ENCODE results near the gene VWA3B.
"Not testable (repeated sequence)": the region's sequence is repeated elsewhere in the genome, so short reads cannot be mapped to it uniquely, and the experiment has no call there.

VWA3B gene

DNA sequence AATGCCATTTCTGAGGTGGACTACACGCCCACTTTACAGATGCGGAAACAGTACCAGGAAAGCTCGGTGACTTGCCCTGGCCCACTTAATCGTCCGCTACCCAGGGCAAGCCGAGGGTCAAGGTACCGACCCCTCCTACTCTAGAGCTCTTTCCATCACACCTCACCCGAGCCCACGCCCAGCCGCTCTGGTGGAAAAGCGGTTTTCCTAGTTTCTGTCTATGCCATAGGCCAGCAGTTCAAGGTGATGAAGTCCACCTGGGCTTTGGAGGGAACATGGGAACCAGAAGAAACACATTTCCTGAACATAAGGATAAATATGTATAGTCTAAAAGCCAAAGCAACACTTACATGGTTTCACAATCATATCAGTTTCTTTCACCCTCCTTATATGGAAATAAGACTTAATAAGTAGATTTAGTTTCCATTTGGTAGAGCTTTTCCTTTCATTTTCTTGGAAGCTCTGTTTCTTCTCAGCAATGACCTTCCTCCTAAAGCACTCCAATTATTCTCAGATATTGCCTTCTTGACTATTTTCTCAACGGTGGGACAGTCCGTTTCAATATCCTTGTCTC lies 567 bp downstream of the VWA3B start:
- DNase-seq = no peak

DNA sequence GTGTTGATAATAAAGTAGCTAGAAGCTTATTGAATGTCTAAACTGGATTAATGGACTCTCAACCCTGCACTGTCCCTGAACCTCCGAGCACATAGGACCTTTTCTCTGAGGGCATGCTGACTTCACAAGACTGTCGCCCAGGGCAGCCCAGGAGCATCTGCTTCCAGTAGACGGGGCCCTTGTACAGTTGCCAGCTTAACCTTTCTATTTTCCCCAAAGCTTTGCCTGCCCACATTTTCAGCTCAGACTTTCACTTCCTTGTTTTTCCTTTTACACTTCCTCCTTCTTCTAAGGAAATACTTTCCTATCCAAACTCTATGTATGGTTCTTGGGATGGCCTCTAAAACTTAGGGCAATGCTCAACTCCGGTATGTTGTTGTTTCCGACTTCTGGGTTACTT lies 1.3 kb downstream of the VWA3B start:
- DNase-seq = no peak

DNA sequence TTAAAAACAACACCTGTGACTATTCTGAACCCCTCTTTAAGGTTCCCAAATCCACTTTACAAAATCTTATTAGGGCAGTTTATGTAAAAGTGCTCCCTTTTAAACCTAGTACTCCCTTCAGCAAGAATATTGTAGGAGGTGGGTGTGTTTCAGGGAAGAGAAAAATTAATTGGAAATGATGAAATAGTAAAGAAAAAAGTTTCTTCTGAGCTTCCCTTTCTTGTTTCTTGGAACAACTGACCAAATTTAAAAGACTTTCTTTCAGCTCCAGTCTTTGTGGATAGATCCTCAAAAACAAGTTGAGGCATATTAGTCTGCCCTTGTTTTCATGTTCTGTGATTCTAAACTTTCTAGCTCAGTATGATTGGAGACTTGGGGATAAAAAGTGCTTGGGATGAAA lies 3.0 kb downstream of the VWA3B start:
- DNase-seq = no peak

DNA sequence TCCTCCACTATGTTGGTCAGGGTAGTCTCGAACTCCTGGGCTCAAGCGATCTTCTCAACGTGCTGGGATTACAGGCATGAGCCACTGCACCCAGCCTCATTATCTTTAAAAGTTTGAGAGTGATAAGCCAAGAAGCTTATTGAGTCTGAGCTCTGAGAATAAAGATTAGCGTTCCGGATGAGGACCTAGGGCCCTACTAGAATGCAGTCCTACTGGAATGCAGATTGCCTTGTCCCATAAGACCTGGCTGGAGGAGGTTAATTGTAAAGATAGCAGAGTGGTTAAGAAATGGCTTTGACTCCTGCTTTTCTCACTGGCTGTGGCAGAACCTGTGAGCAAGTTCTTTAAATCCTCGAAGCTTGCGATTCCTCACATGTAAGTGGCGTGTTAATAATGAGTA lies 4.0 kb downstream of the VWA3B start:
- DNase-seq = no peak

DNA sequence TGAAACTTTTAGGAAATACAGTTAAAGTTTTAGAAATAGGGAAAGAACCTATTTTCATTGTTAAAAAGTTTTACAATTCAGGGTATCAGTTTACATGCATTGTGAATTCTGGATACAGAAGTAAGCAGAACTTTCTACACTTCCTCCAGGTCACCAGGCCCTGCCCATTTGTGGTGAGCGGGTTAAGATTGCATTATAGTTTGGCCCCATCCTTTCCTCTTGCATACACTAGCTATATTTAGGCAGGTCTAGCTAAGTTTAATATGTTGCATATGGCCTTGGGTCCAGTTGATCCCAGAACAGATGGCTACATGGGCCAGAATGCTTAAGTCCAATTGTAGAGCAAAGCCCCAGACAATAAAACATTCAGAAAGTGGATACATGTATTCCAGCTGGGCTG lies 4.8 kb downstream of the VWA3B start:
- DNase-seq = no peak

DNA sequence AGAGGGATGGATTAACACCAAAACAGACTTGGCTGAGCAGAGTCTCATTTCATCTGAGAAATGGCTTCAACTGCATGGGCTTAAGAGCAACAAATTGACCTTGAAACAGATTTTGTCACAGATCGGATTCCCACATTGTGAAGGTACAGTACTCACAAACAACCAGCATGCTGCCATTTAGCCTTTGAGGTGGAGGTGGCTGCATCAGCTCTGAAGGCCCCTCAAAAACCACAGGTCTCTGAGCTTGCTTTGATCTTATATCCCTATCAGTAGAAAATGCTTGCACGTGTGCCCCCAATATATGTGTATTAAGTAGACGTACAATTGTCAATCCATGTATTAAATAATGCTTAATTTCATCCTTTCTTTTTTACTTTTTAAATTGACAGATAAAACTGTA lies 6.2 kb downstream of the VWA3B start:
- no peak for DNase-seq

DNA sequence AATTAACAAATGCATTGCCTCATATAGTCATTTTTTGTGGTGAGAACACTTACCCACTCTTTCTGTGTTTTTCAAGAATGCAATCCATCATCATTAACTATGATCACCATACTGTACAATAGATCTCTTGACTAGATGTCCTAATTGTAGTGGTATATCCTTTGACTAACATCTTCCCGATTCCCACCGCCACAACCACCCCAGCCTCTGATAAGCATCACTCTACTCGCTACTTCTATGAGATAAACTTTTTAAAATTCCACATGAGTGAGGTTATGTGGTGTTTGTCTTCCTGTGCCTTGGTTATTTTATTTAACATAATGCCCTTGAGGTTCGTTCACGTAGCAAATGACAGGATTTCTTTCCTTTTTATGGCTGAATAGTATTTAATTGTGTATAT lies 6.6 kb downstream of the VWA3B start:
- no peak for DNase-seq

DNA sequence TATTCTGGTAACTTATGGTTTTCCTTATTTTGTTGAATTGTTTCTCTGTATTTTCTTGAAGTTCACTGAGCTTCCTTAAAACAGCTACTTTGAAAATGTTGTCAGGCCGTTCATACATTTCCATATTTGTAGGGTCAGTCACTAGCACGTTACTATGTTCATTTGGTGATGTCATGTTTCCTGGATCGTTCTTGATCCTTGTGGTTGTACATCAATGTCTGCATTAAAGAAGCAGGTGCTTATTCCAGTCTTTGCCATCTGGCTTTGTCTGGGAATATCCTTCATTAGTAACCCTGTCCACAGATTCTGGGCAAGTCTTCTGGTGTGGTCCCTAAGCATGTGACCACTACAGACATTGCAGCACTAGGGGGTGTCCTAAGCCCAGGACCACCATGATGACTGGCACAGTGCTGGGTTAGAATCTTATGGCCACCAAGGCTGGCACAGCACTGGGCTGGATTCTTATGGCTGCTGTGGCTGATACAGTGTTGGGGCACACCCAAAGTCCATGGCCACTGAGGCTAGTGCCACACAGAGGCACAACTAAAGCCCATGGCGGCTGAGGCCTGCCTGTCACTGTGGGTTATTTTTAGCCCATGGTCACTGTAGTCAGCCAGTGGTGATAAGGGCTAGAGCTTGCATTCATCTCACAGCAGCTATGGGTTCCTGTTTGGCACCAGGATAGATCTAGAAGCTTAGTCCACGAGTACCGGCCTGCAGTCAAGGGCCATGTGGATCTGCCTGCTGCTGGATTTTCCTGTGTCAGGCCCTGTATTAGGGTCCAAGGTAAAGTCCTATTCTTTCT lies 13.2 kb downstream of the VWA3B start:
- peak; percentile 32 for DNase-seq

DNA sequence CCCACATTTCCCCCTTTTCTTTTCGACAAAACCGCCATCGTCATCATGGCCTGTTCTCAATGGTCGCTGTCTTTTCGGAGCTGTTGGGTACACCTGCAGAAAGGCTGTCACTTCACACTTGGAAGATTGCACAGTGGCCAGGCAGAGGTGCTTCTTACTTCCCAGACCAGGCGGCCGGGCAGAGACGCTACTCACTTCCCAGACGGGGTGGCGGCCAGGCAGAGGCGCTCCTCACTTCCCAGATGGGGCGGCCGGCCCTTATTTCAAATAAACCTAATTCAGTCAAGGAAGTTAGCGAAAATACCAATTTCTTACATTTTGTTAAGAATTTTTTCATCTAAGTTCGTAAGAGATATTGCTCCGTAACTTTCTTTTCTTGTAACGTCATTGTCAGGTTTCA lies 15.3 kb downstream of the VWA3B start:
- not testable (repeated sequence) for DNase-seq

DNA sequence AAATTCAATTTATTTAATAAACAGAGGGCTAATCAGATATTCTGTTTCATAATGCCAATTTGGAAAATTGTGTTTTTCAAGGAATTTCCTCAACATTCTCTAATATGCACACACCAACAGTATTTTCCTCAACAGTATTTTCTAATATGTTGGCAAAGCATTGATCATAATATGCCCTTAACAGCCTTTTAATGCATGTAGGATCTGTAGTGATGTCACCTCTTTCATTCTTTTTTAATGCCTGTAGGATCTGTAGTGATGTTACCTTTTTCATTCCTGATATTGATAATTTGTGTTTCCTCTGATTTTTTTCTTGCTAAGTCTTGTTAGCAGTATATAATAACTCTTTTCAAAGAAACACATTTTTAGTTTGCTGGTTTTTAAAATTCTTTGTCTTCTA lies 15.9 kb downstream of the VWA3B start:
- DNase-seq = no peak

DNA sequence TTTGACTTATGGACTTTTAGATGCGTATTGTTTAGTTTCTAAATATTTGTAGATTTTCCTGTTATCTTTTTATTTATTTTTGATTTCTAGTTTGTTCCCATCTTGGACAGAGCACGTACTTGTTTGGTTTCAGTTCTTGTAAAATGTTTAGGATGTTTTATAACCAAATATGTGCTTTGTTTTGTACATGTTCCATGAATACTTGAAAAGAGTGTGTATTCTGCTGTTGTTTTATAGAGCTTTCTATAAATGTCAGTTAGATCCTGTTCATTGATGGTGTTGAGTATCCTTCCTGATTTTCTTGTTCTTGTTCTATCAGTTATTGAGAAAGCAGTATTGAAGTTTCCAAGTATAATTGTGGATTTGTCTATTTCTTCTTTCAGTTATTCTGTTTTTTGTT lies 21.1 kb downstream of the VWA3B start:
- no peak for DNase-seq

DNA sequence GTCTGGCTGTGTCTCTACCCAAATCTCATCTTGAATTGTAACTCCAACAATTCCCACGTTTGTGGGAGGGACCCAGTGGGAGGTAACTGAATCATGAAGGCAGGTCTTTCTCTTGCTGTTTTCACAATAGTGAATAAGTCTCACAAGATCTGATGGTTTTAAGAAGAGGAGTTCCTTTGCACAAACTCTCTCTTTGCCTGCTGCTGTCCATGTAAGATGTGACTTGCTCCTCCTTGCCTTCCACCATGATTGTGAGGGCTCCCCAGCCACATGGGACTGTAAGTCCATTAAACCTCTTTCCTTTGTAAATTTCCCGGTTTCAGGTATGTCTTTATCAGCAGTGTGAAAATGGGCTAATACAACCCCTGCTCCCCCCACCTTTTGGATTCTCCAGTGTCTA lies 23.8 kb downstream of the VWA3B start:
- DNase-seq = no peak

DNA sequence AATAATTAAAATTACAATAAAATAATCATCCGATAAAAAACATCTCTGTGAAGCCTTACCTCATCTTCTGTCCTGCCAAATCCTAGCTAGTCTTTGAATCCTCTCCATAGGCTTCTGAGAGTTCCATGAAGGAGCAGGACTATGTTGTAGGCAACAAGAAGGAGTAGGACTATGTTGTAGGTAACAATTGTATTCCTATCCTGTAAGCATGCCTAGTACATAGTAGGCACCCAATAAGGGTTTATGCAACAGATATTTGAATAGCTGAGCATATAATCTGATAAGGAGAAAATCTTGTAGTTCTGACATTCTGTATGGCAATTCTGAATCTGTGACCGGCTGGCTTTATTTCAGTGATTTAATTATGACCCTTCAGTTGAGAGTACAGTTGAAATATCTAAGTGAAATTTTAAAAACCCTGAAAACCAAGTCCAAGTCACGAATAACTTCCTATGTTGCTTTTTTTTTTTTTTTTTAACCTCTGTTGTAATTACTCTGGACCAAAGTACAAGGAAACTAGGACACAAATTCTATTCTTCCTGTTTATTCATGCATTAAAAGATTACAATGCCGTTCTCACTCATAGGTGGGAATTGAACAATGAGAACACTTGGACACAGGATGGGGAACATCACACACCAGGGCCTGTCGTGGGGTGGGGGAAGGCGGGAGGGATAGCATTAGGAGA lies 27.8 kb downstream of the VWA3B start:
- DNase-seq = no peak

DNA sequence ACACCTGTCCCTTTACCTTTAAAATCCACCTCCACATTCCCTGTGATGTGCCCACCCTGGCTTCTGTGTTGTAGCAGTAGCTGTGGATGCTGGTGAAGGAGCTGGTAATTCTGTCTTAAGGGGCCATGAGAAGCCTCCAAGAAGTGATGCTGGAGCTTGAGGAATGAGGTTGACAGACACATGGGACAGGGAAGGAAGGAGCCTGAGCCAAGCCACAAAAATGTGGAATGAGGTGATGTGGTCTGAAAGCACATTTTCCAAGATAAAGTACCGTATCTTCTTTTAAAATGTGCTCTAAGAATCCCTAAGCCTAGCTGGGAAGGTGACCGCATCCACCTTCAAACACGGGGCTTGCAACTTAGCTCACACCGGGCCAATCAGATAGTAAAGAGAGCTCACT lies 31.2 kb downstream of the VWA3B start:
- peak; percentile 26 for DNase-seq

DNA sequence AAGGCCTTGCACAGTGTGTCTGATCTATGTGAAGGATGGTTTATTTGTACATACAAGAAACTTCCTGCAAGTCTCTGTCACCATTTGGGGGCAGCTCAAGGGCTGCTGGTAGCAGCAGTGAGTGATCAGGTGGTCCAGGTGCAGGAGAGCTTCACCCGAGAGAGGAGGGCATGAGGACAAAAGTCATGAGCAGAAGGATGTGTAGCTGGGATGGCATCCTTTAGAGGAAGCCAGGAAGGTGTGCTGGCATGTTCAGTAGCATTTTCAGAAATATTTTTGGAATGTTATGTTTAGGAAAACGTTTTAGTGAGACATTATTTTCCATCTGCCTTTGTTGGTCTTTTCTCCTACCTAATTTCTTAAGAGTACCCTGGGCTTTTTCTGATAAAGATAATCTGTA lies 31.9 kb downstream of the VWA3B start:
- no peak for DNase-seq

DNA sequence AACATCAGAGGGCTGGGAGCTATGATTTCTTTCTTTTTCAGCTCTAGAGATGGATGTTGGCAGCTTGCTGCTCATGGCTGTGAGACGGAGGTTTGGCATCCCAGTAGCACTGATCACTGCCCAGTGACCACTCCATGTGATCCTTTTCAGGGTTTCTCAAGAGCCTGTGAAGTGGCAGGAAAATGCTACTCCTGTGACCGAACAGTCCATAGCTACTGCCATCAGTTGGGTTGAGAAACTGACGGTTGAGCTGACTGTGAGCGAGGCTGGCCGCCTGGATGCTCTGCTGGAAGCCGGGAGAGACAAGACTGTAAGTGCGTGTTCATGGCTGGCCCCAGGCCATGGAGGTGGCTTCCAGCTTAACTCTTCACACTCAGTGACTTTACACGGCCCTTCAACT lies 34.2 kb downstream of the VWA3B start:
- no peak for DNase-seq

DNA sequence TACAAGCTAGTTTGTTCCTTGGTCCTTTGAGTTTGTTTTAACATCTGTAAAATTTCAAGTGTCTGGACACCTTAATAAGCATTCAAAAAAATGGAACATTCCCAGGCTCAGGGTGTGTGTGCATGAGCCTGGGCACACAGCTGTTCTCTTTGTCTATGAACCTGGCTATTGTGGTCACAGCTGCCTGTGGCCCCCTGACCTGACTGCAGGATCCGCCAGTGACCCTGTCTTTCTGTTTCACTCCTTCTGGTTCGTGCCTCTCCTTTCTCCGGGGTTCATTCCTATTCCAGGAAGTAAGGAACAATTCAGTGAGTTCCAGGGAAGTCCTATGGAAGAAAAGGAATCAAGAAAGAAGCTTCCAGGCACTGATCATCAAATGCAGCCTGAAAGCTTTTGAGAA lies 35.6 kb downstream of the VWA3B start:
- DNase-seq = no peak

DNA sequence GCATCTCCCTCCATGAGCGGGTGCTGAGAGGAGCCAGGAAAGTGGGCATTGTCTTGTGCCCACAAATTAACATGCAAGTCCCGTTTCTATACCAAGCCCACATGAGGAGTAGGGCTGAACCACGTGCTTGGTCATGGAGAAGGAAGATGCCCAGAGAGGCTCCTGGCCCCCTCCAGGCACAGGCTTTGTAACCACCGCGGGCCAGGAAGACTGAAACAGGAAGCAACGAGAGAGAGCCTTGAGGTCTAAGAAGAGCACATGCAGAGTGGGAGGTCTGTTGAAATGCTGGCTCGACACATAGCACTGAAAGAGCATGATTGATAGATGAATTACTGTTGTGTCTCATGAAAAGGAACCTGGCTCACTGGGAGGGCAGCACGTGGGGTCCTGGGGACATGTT lies 36.3 kb downstream of the VWA3B start:
- no peak for DNase-seq

DNA sequence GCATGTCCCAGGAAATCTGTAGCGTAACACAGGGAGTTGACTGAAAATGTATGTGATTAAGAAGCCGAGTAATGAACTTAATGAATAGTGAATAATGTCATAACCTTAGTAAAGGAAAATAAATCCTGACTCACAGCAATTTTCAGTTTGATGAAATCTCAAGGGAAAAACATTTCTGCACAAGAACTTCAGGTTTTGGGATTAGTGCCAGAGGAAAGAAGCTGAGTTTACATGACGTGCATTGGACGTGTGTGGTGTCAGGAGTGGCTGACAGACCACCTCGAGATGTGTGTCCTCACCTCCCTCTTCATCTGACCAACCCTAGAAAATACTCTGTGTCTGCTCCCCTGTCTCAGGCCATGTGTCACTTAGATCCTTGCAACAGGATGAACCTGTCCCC lies 39.1 kb downstream of the VWA3B start:
- DNase-seq = no peak

DNA sequence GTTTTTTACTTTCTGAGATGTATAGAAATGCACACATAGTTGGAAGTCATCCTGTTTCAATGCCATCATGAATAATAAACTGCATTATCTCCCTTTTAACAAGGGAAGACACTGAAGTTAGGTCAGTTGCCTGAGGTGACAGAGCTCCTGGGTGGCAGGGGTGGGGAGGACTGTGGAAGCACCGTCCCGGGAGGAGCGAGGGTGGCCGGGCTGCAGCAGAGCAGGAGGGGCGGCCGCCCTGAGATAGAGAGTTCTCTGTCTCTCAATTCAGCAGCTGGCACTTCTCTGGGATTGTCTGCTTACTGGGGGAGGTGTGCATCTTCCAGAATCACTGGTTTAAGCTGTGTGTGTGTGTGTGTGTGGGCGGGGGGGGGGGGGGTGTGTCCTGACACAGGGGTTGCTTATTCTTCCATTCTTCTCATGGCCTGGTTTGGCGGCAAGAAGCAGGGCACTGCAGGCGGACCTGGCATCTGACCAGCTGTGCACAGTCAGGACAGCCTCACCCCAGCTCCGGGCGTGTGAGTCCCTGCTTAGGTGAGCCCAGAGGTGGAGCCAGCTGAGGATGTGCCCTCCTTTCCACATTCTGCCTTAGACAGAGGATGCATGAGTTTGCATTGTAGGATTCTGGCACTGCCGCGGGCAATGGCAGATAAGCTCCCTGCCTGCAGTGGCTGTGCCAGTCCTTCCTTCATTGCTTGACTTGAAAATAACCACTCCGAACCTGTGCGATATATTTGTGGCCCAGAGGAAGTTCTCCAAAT lies 40.4 kb downstream of the VWA3B start:
- no peak for DNase-seq

DNA sequence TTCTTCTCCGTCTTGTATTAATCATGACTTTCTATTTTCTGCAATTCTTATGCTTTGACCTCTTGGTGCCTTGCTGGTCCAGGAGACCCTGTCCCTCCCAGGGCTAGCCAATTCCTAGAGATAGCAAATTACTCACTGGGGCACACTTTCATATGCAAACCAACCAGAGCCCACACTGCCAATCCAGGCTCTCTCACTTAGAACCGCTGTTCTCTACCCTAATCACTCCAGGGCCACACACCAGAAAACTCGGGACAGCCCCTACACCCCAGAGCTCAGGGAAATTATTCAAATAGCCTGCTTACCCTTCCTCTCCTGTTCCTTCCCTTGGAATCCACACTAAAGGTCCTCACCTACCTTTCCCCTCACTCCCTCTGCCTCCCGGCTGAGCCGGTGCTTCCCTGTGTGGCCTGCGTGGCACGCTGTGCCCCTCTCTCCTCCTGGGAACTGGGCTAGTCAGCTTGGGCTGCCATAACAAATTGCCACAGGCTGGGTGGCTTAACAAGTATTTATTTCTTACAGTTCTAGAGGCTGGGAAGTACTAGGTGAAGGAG lies 41.7 kb downstream of the VWA3B start:
- no peak for DNase-seq

DNA sequence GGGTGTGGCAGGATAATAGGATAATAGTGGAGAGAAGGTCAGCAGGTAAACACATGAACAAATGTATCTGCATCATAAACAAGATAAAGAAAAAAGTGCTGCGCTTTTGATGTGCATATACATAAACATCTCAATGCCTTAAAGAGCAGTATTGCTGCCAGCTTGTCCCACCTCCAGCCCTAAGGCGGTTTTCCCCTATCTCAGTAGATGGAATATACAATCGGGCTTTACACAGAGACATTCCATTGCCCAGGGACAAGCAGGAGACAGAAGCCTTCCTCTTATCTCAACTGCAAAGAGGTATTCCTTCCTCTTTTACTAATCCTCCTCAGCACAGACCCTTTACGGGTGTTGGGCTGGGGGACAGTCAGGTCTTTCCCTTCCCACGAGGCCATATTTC lies 43.1 kb downstream of the VWA3B start:
- DNase-seq = not testable (repeated sequence)

All from HCEC 1CT (cell line).